Raji (cell line): ENCODE measurements around the gene ZNF316.

ENCODE experiments used
- POLR2A ChIP-seq: IDR thresholded peaks from 2 replicates; pipeline ENCODE4 v1.6.1; 2011; ENCODE audit warnings: low read depth, low read length, control low read depth; ENCODE audit not compliant: insufficient read depth

The ZNF316 gene

GRCh38 chr7:6615723-6616555 is 21.2 kb upstream of the ZNF316 start:
- no peak for TF ChIP-seq POLR2A

DNA sequence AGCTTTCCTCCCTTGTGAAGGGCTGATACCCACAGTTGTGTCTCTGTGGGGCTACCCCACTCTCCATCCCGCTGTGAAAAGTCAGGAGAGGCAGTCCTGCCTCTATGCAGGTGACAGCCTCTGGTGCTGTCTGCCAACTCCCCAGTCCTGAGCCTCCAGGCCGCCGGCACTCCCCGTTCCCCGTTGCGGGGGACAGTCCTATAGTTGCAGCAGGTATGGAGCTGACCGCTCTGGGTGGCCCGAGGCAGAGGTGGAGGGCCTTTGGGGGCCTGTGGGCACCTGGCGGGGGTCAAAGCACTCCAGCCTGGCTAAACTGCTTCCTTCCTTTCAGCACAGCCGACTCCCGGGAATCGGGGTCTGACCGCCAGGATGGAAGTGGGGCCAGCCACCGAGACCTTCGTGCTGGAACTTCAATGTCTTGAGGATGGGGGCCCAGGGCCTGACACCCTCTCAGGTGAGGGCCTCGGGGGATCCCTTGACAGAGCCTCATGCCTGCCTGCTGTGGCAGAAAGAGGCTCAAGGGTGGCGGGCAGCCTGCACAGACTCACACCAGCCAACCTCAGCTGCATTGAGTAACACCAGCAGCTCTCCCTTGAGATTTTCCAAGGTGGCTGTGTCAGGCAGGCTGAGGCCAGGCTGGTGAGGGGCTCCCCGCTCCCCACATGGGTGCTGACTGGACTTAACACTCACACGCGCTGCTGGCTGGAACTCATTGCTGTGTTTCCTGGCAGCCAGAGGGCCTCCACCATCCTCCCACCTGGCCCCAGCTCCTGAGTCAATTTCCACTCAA is 20.1 kb upstream of the ZNF316 start:
- TF ChIP-seq POLR2A: no peak

GRCh38 chr7:6618621-6619020 is 18.5 kb upstream of the ZNF316 start:
- TF ChIP-seq POLR2A: no peak

DNA sequence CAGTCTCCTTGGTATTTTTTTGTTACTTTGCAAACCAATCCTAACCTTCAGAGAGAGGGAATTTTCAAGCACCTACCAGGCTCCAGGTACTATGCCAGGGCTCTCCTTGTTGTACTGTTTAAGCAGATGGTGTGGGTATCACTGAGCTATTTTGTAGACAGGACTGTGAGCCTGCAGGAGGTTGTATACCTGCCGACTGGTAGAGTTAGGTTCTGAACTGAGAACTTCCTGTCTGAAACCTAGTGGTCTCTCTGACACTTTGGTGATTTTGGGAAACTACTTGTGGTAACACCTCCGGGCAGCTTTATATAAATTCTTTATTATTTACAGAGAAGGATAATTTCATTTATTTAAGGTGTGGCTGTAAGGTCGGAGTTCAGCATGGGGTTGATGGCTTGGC is 17.2 kb upstream of the ZNF316 start:
- no peak for TF ChIP-seq POLR2A

DNA sequence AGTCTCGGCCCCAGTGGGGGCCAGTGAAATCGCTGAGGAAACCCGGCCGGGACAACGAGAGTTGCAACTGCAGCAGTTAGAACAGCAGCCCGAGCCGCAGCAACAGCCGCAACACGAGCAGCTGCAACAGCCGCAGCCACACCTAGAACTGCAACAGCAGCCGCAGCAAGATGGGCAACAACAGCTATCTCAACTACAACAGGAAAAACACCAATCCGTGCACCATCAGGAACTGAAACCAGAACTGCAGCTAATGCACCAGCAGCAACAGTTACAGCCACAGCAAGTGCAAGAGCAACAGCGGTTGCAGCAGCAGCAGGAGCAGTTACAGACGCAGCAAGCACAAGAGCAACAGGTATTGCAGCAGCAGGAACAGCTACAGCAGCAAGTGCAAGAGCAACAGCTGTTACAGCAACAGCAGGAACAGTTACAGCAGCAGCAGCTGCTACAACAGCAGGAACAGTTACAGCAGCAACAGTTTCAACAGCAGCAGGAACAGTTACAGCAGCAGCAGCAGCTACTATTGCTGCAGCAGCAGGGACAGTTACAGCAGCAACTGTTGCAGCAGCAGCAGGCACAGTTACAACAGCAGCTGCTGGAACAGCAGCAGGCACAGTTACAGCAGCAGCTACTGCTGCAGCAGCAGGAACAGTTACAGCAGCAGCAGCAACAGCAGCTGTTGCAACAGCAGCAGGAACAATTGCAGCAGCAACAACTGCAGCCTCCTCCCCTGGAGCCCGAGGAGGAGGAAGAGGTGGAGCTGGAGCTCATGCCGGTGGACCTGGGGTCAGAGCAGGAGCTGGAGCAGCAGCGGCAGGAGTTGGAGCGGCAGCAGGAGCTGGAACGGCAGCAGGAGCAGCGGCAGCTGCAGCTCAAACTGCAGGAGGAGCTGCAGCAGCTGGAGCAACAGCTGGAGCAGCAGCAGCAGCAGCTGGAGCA is 15.7 kb upstream of the ZNF316 start:
- TF ChIP-seq POLR2A: no peak

GRCh38 chr7:6622134-6622710 is 14.9 kb upstream of the ZNF316 start:
- no peak for TF ChIP-seq POLR2A

DNA sequence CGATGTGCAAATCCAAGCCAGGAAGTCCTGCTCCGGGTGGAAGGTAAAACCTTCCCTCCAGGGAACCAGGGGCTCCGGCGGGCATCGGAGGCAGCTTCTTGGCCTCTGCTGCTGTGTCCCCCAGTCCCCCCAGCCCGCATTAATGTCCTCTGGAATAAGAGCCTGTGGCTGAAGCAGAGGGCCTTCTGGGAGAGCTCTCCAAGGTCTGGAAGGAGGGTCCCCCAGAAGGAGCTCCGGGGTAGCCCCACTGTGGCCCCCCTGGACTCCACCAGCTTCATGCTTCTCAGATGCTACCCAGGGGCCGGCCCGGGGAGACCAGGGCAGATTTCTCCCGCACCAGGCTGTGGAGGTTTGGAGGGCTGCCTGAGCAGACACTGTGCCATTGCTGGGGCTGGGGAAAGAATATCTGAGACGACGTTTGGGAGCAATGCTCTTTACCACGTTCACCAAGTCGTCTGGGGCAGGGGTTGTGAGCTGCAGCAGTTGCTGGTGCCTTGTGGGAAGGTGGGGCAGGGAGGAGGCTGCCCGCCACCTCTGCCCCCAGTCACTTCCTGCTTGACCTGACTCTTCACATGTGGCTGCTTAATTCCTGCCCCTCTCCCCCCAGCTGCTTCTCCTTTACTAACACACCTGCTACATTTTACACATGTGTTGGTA is 13.4 kb upstream of the ZNF316 start:
- peak; percentile 47; the same call in 1 of the 2 replicates for TF ChIP-seq POLR2A

DNA sequence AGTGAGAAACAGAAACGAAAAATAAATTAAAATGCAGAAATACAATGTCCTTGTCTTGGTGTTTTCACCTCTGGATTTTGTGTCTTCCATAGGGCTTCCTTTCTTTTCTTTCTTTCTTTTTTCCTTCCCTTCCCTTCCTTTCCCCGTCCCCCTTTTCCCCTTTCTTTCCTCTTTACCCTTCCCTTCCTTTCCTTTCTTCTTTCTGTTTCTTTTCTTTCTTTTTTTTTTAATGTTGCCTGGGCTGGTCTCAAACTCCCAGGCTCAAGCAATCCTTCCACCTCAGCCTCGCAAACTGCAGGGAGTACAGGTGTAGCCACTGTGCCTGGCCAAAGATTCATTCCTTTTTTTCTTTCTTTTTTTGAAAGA is 12.9 kb upstream of the ZNF316 start:
- TF ChIP-seq POLR2A: no peak

- no peak for TF ChIP-seq POLR2A
Observed at GRCh38 chr7:6628045-6628444, 9.1 kb upstream of the ZNF316 start.

DNA sequence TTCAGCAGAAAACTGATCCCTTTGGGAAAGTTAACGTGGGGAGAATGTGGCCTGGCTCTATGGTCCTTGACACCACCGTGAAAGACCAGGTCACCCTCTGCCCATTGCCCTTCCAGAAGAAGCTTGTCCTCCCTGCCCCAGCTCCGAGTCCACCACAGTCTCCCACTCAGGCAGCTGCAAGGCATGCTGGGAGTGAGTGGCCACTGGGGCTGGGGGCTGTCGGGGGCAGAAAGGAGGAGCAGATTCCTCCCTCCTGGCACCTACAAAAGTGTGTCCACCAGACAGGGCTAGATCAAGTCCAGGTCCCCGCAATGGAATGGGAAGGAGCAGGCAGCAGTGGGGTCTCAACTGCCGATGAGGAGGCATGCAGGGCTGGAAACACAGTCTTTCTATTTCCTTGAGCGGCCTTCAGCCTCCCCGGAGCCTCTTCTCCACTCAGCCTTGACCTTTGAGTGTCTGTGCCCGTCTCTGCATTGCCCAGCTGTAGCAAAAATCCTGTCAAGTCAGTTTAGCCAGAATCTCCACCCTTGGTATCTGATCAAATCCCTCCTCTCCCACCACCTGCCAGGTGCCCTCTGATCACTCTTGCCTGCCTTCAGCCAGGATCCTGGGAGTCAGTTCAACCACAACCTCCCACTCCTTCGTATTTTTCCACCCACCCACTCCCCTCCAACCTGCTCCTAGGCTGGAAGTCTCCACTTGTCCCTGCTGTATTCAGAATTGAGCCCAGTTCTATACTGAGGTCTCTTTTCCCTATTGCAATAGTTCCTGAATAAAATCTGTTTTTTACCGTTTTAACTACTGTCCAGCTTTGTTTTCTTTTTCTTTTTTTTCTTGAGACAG is 6.9 kb upstream of the ZNF316 start:
- TF ChIP-seq POLR2A: no peak

DNA sequence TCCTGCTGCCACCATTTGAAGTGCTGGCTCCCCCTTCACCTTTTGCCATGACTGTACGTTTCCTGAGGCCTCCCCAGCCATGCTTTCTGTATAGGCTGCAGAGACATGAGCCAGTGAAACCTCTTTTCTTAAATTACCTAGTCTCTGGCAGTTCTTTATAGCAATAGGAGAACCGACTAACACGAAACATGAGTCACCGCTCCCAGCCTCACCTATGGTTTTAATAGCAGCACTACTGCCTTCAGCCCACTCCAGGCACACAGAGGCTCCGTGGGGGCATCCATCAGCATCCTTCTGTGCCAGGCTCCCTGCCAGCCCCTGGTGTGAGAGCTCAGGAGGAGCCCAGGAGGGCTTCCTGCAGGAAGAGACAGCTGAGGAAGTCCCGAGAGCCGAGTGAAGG is 5.5 kb upstream of the ZNF316 start:
- TF ChIP-seq POLR2A: no peak

DNA sequence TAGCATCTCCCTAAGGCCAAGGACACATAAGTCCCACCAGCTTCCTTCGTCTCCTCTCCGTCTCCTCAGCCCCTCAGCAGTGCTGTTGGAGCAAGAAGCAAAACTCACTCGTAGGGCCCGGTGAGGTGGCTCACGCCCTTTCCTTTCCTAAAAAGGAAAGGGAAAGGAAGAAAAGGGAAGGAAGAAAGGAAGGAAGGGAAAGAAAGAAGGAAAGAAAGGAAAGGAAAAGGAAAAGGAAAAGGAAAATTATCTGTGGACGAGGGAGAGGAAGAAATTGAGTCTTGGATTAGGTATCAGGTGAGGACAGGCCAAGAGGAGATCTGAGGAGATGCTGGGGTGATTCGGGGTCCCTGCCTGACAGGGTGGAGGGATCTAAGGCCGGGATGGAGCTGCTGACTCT is 3.1 kb upstream of the ZNF316 start:
- no peak for TF ChIP-seq POLR2A

- TF ChIP-seq POLR2A: 0 out of 2 replicates have a peak, but pooled peaks have one; percentile 25
Observed at GRCh38 chr7:6637544-6638229, 569 bp downstream of the ZNF316 start.
